ENCODE data around the gene TMA16. TPM values are rescaled to one million over a fixed set of nuclear protein-coding genes. Genes with fewer than 3 reads are reported as not detected.
A peak's percentile ranks its signal among the peaks of the same experiment; 100 is the strongest.
"Not testable (repeated sequence)": the region's sequence is repeated elsewhere in the genome, so short reads cannot be mapped to it uniquely, and the experiment has no call there.

Gene TMA16
- total RNA-seq (29.6 TPM), polyA plus RNA-seq (ENCODE audit: insufficient read depth in 1 of 8, insufficient read length in 8 of 8, low replicate concordance in 1 of 8) (10 to 100 TPM; 16.2 to 32.7 (median 25.8) TPM)
- long read RNA-seq, donor 1, partial matches to known transcripts, result 0 of 3 reads
- long read RNA-seq, donor 1, other reads (novel, unspliced or antisense), result 0 of 3 reads
- long read RNA-seq, donor 2, partial matches to known transcripts, result 0 of 4 reads
- long read RNA-seq, donor 2, other reads (novel, unspliced or antisense), result 0 of 4 reads
- long read RNA-seq, donor 3, transcript TMA16-201 (7 exons, 1,978 nt), result major isoform, 13 of 14 reads
- long read RNA-seq, donor 3, partial matches to known transcripts, result 0 of 14 reads
- long read RNA-seq, donor 3, other reads (novel, unspliced or antisense), result 0 of 14 reads
- long read RNA-seq, donor 4, partial matches to known transcripts, result 0 of 4 reads
- long read RNA-seq, donor 4, other reads (novel, unspliced or antisense), result 0 of 4 reads
- long read RNA-seq, donor 5, transcript TMA16-201 (7 exons, 1,978 nt), result major isoform, 15 of 43 reads
- long read RNA-seq, donor 5, partial matches to known transcripts, result 27 of 43 reads
- long read RNA-seq, donor 5, other reads (novel, unspliced or antisense), result 0 of 43 reads
- long read RNA-seq, donor 6, transcript TMA16-201 (7 exons, 1,978 nt), result major isoform, 10 of 12 reads
- long read RNA-seq, donor 6, partial matches to known transcripts, result 0 of 12 reads
- long read RNA-seq, donor 6, other reads (novel, unspliced or antisense), result 0 of 12 reads
- long read RNA-seq, donor 7, transcript TMA16-201 (7 exons, 1,978 nt), result major isoform, 12 of 26 reads
- long read RNA-seq, donor 7, partial matches to known transcripts, result 13 of 26 reads
- long read RNA-seq, donor 7, other reads (novel, unspliced or antisense), result 0 of 26 reads
- long read RNA-seq, donor 8, transcript TMA16-201 (7 exons, 1,978 nt), result major isoform, 6 of 8 reads
- long read RNA-seq, donor 8, partial matches to known transcripts, result 0 of 8 reads
- long read RNA-seq, donor 8, other reads (novel, unspliced or antisense), result 0 of 8 reads
- long read RNA-seq, donor 9, transcript TMA16-201 (7 exons, 1,978 nt), result major isoform, 7 of 18 reads
- long read RNA-seq, donor 9, partial matches to known transcripts, result 9 of 18 reads
- long read RNA-seq, donor 9, other reads (novel, unspliced or antisense), result 0 of 18 reads
- long read RNA-seq, donor 10, transcript TMA16-201 (7 exons, 1,978 nt), result major isoform, 10 of 19 reads
- long read RNA-seq, donor 10, partial matches to known transcripts, result 7 of 19 reads
- long read RNA-seq, donor 10, other reads (novel, unspliced or antisense), result 0 of 19 reads
- long read RNA-seq, donor 11, transcript TMA16-201 (7 exons, 1,978 nt), result major isoform, 15 of 25 reads
- long read RNA-seq, donor 11, partial matches to known transcripts, result 9 of 25 reads
- long read RNA-seq, donor 11, other reads (novel, unspliced or antisense), result 0 of 25 reads

DNA sequence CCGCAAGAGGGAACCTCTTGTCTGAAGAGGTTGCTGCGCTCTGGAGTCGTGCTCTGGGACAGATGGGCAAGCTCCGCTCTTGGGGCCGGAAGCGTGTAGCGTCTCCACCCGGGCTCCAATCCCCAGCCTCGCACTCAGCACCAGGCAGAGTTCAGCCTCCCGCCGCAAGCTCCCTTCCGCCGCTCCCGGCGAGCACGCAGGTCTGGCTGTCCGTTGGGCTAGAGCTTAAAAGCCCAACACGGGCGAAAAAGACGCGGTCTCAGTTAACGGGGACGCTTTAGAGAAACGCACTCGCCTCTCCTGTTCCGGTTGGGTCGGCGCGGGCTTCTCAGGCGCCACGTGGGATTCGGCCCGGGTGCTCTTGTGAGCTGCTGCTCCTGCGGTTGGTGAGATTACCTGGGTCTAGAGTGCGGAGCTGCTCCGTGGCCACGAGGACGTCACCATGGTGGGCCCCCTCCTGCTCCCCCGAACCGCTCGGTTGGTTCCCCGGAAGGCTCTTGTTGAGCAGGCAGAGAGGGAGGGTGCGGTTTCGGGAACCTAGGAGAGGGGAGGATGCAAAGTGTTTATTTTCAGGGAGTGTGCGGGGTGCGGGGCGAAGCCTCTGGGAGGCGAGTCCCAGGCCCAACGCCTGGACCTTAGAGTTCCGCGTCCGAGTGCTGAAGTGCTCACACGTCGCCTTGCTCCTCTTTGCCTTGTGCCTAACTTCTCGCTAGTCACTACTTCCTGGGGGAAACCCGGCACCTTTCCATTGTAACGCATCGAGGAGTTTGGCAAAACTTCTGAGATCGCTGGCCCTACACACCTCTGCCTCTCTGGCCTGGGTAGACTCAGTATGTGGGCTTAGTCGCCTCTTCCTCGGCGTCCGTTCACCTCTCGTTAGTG is at the start of gene TMA16:
TMA16 (plus strand) TSS at position 331 of the 882 bp plus-strand sequence; CDS start at position 443, 112 bp downstream.
- Histone ChIP-seq H3K36me3 (ENCODE audit: control insufficient read depth, insufficient read depth, low read length) (no peaks in the 10 kb centered on the region), H3K4me3 (ENCODE audit: low read length) (peak within 1 kb of the TSS; percentile 72), H3K27ac (ENCODE audit: low read length) (peak within 1 kb of the TSS; percentile 96), H3K4me1 (ENCODE audit: control insufficient read depth, insufficient read depth, low read length) (peaks cover 2% of the 10 kb centered on the region), H3K27me3 (ENCODE audit: control insufficient read depth, insufficient read depth, low read length) (no peaks in the 10 kb centered on the region), H3K9me3 (replicated peaks; ENCODE audit: control insufficient read depth, low read depth, low read length) (no peaks in the 10 kb centered on the region)
- WGBS (ENCODE audit: insufficient coverage), result under 1% methylated on average over 59 of the region's 64 CpGs
- peak; percentile 96 for DNase-seq

DNA sequence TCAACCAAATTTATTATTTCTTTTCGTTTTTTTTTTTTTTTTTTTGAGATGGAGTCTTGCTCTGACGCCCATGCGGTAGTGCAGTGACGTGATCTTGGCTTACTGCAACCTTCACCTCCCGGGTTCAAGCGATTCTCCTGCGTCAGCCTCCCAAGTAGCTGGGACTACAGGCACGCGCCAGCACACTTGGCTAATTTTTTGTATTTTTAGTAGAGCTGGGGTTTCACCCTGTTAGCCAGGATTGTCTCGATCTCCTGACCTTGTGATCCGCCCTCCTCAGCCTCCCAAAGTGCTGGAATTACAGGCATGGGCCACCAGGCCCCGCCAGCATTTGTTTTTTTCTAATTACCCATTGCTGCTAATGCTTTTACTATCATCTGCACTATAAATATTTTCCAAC is 47.5 kb upstream of the TMA16 start:
- H3K4me1 ChIP-seq (ENCODE audit: control insufficient read depth, insufficient read depth, low read length); H3K27ac ChIP-seq (ENCODE audit: low read length); H3K36me3 ChIP-seq (ENCODE audit: control insufficient read depth, insufficient read depth, low read length); H3K27me3 ChIP-seq (ENCODE audit: control insufficient read depth, insufficient read depth, low read length); H3K4me3 ChIP-seq (ENCODE audit: low read length); DNase-seq; H3K9me3 ChIP-seq (replicated peaks; ENCODE audit: control insufficient read depth, low read depth, low read length): not testable (repeated sequence)
- WGBS (ENCODE audit: insufficient coverage), result 91% methylated on average over 4 of the region's 12 CpGs

DNA sequence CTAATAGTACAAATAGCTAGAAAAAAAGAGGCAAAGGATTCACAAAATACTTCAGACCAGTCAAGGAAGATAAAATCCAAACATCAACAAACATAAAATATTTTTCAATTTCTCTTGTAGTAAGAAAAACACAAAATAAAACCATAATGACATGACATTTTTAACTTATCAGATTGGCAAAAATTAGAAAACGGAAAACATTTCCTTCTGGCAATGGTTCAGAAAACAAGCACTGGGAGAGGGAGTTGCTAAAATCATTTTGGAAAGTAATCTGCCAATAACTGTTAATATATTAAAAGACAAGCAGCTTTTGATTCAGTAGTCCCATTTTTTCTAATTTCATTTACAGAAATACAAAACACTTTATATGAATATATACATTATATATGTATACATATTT is 47.0 kb upstream of the TMA16 start:
- no peak overlapping the region for H3K27ac ChIP-seq (ENCODE audit: low read length)
- no CpG with 5 or more reads among the region's 1 CpG for WGBS (ENCODE audit: insufficient coverage)
- H3K36me3 ChIP-seq (ENCODE audit: control insufficient read depth, insufficient read depth, low read length), result no peaks in the 10 kb centered on the region
- H3K4me3 ChIP-seq (ENCODE audit: low read length), result no peak overlapping the region
- no peaks in the 10 kb centered on the region for H3K4me1 ChIP-seq (ENCODE audit: control insufficient read depth, insufficient read depth, low read length)
- H3K27me3 ChIP-seq (ENCODE audit: control insufficient read depth, insufficient read depth, low read length), result no peaks in the 10 kb centered on the region
- peak; percentile 4 for DNase-seq
- no peaks in the 10 kb centered on the region for H3K9me3 ChIP-seq (replicated peaks; ENCODE audit: control insufficient read depth, low read depth, low read length)

DNA sequence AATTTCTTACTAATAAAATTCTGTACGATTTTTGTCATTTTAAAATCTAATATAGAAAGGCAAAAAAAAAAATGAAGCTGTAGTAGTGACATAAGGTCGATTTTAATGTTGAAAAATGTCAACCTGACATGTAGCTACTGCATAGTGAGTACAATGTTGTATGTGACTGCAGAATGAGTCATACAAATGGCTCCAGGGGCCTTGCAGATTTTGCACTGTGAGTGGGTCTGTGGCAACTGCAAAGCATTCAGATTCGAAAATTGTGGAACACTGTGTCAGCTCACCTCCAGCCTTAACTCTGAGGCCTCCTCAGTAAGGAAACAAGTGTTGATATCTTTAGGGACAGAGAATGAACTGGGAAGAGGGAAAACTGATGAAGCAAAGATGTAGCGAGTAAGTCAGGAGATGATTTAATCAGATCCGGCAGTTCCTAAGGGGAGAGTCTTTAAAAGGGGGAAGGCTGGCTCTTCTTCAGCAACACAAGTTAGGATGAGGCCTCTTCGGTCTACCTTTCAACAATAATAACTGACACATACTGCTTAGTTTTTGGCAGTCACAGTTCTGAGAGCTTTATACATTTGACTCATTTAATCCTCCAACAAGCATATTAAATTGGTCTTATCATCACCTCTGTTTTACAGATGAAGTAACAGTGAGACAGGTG is 45.8 kb upstream of the TMA16 start:
- DNase-seq, result no peak
- H3K9me3 ChIP-seq (replicated peaks; ENCODE audit: control insufficient read depth, low read depth, low read length), result no peaks in the 10 kb centered on the region
- no peaks in the 10 kb centered on the region for H3K36me3 ChIP-seq (ENCODE audit: control insufficient read depth, insufficient read depth, low read length)
- no peaks in the 10 kb centered on the region for H3K4me1 ChIP-seq (ENCODE audit: control insufficient read depth, insufficient read depth, low read length)
- no peak overlapping the region for H3K4me3 ChIP-seq (ENCODE audit: low read length)
- WGBS (ENCODE audit: insufficient coverage), result 36% methylated on average over 2 of the region's 6 CpGs
- no peak overlapping the region for H3K27ac ChIP-seq (ENCODE audit: low read length)
- no peaks in the 10 kb centered on the region for H3K27me3 ChIP-seq (ENCODE audit: control insufficient read depth, insufficient read depth, low read length)

DNA sequence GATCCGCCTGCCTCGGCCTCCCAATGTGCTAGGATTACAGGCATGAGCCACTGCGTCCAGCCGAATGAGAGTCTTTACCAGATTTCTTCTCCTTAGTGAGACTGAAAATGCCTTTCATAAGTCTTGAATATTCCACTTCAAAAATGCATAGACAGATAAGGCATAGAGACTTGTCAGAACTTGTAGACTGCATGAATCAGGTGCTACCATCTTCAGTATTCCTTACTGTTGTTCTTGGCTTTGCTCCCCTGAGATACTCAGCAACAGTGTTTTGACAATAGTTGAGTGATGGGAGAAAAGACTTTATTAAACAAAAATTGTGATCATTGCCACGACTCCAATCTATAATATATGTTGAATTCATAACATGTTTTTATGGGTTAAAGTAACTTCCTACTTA is 31.9 kb upstream of the TMA16 start:
- no peaks in the 10 kb centered on the region for H3K27me3 ChIP-seq (ENCODE audit: control insufficient read depth, insufficient read depth, low read length)
- H3K27ac ChIP-seq (ENCODE audit: low read length), result no peak overlapping the region
- H3K4me3 ChIP-seq (ENCODE audit: low read length), result no peak overlapping the region
- H3K9me3 ChIP-seq (replicated peaks; ENCODE audit: control insufficient read depth, low read depth, low read length), result no peaks in the 10 kb centered on the region
- DNase-seq, result no peak
- no peaks in the 10 kb centered on the region for H3K4me1 ChIP-seq (ENCODE audit: control insufficient read depth, insufficient read depth, low read length)
- no peaks in the 10 kb centered on the region for H3K36me3 ChIP-seq (ENCODE audit: control insufficient read depth, insufficient read depth, low read length)
- WGBS (ENCODE audit: insufficient coverage), result 88% methylated on average over 4 of the region's 5 CpGs

DNA sequence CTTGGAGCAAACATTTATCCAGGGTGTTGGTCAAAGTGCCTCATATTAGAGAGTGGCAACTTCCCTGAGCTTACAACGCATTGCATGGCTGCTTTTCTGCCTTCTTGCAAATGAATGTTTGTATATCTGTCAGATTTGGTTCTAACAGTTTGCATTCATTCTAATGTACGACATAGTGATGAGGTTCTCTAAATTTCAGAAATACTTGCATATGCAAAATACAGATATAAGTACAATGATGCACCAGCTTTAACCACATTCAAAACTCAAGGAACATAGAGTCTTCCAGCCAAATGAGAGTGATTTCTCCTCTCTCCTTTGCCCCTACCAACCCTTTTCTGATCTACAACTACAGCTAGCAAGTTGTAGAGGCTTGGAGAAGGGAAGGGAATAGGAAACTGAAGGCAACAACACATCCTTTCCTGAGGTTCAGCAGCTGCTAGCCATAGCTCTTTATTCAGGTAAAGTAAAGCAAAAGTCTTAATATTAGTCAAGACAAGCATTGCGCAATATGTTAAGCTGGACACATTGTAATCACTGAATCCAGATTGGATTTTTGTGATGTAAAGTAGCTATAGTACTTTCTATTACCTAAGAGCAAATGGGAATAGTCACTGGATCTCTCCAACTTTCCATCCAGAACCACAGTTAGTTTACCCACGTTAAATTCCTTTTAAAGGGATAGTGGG is 27.3 kb upstream of the TMA16 start:
- H3K4me3 ChIP-seq (ENCODE audit: low read length), result no peak overlapping the region
- H3K9me3 ChIP-seq (replicated peaks; ENCODE audit: control insufficient read depth, low read depth, low read length), result no peaks in the 10 kb centered on the region
- H3K4me1 ChIP-seq (ENCODE audit: control insufficient read depth, insufficient read depth, low read length), result no peaks in the 10 kb centered on the region
- H3K27me3 ChIP-seq (ENCODE audit: control insufficient read depth, insufficient read depth, low read length), result no peaks in the 10 kb centered on the region
- no peak for DNase-seq
- H3K36me3 ChIP-seq (ENCODE audit: control insufficient read depth, insufficient read depth, low read length), result no peaks in the 10 kb centered on the region
- H3K27ac ChIP-seq (ENCODE audit: low read length), result no peak overlapping the region
- no CpG with 5 or more reads among the region's 4 CpGs for WGBS (ENCODE audit: insufficient coverage)

DNA sequence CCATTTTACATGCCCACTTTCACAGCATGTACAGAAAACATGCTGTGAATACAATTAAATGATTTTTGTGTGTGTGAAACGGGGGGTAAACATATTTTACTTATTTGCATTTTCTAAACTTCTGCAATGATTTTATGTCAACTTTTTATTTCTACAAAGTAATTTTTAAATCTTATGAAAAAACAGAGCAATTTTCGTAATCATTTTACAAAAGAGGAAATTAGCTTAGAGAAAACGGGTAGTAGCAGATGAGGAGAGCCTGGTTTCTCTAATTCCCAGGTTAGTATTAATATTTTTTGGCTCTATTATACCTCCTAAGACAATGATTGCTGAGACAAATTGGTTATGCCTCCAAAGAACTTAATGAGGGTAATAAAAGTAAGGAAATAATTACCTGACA is 24.1 kb upstream of the TMA16 start:
- Histone ChIP-seq H3K27ac (ENCODE audit: low read length) (no peak overlapping the region), H3K4me3 (ENCODE audit: low read length) (no peak overlapping the region), H3K9me3 (replicated peaks; ENCODE audit: control insufficient read depth, low read depth, low read length) (no peaks in the 10 kb centered on the region), H3K4me1 (ENCODE audit: control insufficient read depth, insufficient read depth, low read length) (no peaks in the 10 kb centered on the region), H3K36me3 (ENCODE audit: control insufficient read depth, insufficient read depth, low read length) (no peaks in the 10 kb centered on the region), H3K27me3 (ENCODE audit: control insufficient read depth, insufficient read depth, low read length) (no peaks in the 10 kb centered on the region)
- WGBS (ENCODE audit: insufficient coverage), result no CpG with 5 or more reads among the region's 3 CpGs
- no peak for DNase-seq

DNA sequence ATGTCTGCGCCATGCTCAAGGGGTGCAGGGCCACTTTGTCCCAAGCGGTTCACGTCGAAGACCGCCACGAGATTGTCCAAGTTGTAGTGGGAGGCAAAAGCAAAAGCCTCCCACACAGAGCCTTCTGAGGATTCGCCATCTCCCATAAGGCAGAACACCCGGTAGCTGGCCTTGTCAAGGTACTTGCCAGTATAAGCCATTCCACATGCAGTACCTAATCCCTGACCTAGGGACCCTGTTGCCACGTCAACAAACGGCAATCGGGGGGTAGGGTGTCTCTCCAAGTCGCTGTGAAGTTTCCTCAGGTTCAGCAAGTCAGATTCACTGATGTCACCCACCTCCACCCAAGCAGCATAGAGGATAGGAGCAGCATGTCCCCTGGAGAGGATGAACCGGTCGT is 21.4 kb upstream of the TMA16 start:
- no peak overlapping the region for H3K4me3 ChIP-seq (ENCODE audit: low read length)
- H3K27me3 ChIP-seq (ENCODE audit: control insufficient read depth, insufficient read depth, low read length), result no peaks in the 10 kb centered on the region
- H3K4me1 ChIP-seq (ENCODE audit: control insufficient read depth, insufficient read depth, low read length), result no peaks in the 10 kb centered on the region
- H3K9me3 ChIP-seq (replicated peaks; ENCODE audit: control insufficient read depth, low read depth, low read length), result no peaks in the 10 kb centered on the region
- no peak overlapping the region for H3K27ac ChIP-seq (ENCODE audit: low read length)
- WGBS (ENCODE audit: insufficient coverage), result 88% methylated on average over 8 of the region's 14 CpGs
- no peaks in the 10 kb centered on the region for H3K36me3 ChIP-seq (ENCODE audit: control insufficient read depth, insufficient read depth, low read length)
- no peak for DNase-seq

Data from muscle of leg (tissue), 16 donors.